B cell (primary cell): ENCODE results near the gene SLITRK5. TPM values are rescaled to one million over a fixed set of nuclear protein-coding genes. Genes with fewer than 3 reads are reported as not detected.

Experiments
- ATAC-seq: fragments of 200-7000 bp; cut with Tn5 transposase; one replicate; pipeline ENCODE4 v1.10.0; 2021; ENCODE audit warnings: low read depth, mild to moderate bottlenecking, moderate number of reproducible peaks, moderate library complexity
- CTCF ChIA-PET: fragments of 350-600 bp; sonication (Branson Sonifier 250); formaldehyde crosslinking; loops from one replicate; lab custom pipeline; 2021; ENCODE audit warnings: antibody characterized with exemption, inconsistent platforms; lab: Charles Lee
- POLR2A ChIA-PET: fragments of 350-600 bp; sonication (Branson Sonifier 250); formaldehyde crosslinking; loops from one replicate; lab custom pipeline; 2021; ENCODE audit warnings: antibody characterized with exemption; lab: Charles Lee
- DNase-seq: peaks from one replicate; pipeline ENCODE4 v3.0.0; 2013
- H2AFZ ChIP-seq: 2 replicates; pipeline ENCODE4 v1.6.1; 2012; ENCODE audit warnings: mild to moderate bottlenecking, low read depth, low read length; ENCODE audit not compliant: insufficient read depth, poor library complexity, severe bottlenecking
- H3K27ac ChIP-seq, 2 donors: 1 replicate in 1 of 2; 2 replicates in 1 of 2; pipeline ENCODE4 v1.5.1; 2012 to 2013; ENCODE audit warnings: low read length in 2 of 2, mild to moderate bottlenecking in 2 of 2, moderate library complexity in 1 of 2
- H3K27me3 ChIP-seq, 4 experiments: fragments of 200-600 bp in 1 of 4; sonication (generic) in 1 of 4; replicated peaks in 1 of 4; 1 replicate in 2 of 4; 2 replicates in 2 of 4; pipeline versions ENCODE4 v1.6.1 to v1.7.0; 2013 to 2016; ENCODE audit warnings: low read length in 3 of 4, mild to moderate bottlenecking in 2 of 4, mixed read lengths in 1 of 4, moderate library complexity in 1 of 4; ENCODE audit not compliant: insufficient read depth in 4 of 4, control insufficient read depth in 3 of 4; ENCODE audit errors: control extremely low read depth in 1 of 4
- H3K36me3 ChIP-seq, 2 experiments: replicated peaks in 1 of 2; 1 replicate in 1 of 2; 2 replicates in 1 of 2; pipeline versions ENCODE4 v1.6.1 to v1.7.1; 2013; ENCODE audit warnings: low read length in 1 of 2; ENCODE audit not compliant: insufficient read depth in 2 of 2, control insufficient read depth in 1 of 2; ENCODE audit errors: control extremely low read depth in 1 of 2, extremely low read depth in 1 of 2
- H3K4me1 ChIP-seq, 2 donors: fragments of 200-600 bp in 1 of 2; sonication (generic) in 1 of 2; 1 replicate in 1 of 2; 2 replicates in 1 of 2; pipeline versions ENCODE4 v1.5.1 to v1.6.1; 2013 to 2017; ENCODE audit warnings: low read length in 2 of 2; ENCODE audit not compliant: control insufficient read depth in 2 of 2, insufficient read depth in 2 of 2
- H3K4me2 ChIP-seq: replicated peaks from 2 replicates; pipeline ENCODE3; 2012; ENCODE audit warnings: mild to moderate bottlenecking, low read depth, low read length; ENCODE audit not compliant: poor library complexity, severe bottlenecking
- H3K4me3 ChIP-seq, 5 experiments: fragments of 200-600 bp in 1 of 5; sonication (generic) in 1 of 5; 1 replicate in 3 of 5; 2 replicates in 2 of 5; pipeline versions ENCODE4 v1.5.1 to v1.7.0; 2011 to 2016; ENCODE audit warnings: low read length in 4 of 5, mild to moderate bottlenecking in 4 of 5, low read depth in 2 of 5, control low read depth in 1 of 5, moderate library complexity in 1 of 5; ENCODE audit not compliant: insufficient read depth in 1 of 5; ENCODE audit errors: control extremely low read depth in 1 of 5, extremely low read depth in 1 of 5
- H3K79me2 ChIP-seq: fragments of 200-600 bp; sonication (generic); one replicate; pipeline ENCODE4 v1.6.0; 2016; ENCODE audit warnings: low read length; ENCODE audit not compliant: control insufficient read depth, insufficient read depth
- H3K9ac ChIP-seq: fragments of 200-600 bp; sonication (generic); 2 replicates; pipeline ENCODE4 v1.6.1; 2017; ENCODE audit warnings: mild to moderate bottlenecking, low read length, moderate library complexity
- H3K9me3 ChIP-seq, 3 donors: one replicate each; pipeline versions ENCODE4 v1.6.1 to v1.7.1; 2013; ENCODE audit warnings: low read length in 2 of 3; ENCODE audit not compliant: control insufficient read depth in 2 of 3, insufficient read depth in 1 of 3; ENCODE audit errors: control extremely low read depth in 1 of 3
- H4K20me1 ChIP-seq: 2 replicates; pipeline ENCODE4 v1.6.0; 2012; ENCODE audit warnings: mild to moderate bottlenecking, low read length; ENCODE audit not compliant: insufficient read depth, control insufficient read depth, poor library complexity, severe bottlenecking
- H3K27ac Mint-ChIP-seq: one replicate; pipeline ENCODE4 v1.8.0; 2021; ENCODE audit warnings: mixed read lengths
- H3K27me3 Mint-ChIP-seq: one replicate; pipeline ENCODE4 v1.8.0; 2021; ENCODE audit warnings: mixed read lengths
- H3K4me1 Mint-ChIP-seq: one replicate; pipeline ENCODE4 v1.8.0; 2021; ENCODE audit warnings: mixed read lengths
- H3K4me3 Mint-ChIP-seq: one replicate; pipeline ENCODE4 v1.8.0; 2021; ENCODE audit warnings: mixed read lengths
- H3K9me3 Mint-ChIP-seq: one replicate; pipeline ENCODE4 v1.8.0; 2022; ENCODE audit warnings: mixed read lengths; ENCODE audit not compliant: insufficient read depth
- EZH2 ChIP-seq: IDR thresholded peaks from 2 replicates; pipeline ENCODE4 v1.6.1; 2012; ENCODE audit warnings: borderline replicate concordance, low read depth, mild to moderate bottlenecking, moderate library complexity, low read length; ENCODE audit not compliant: insufficient read depth, poor library complexity, severe bottlenecking
- WGBS: methylation state at CpG from one replicate; pipeline ENCODE4 v1.1.5; 2013; ENCODE audit warnings: missing lambda C conversion rate; ENCODE audit not compliant: insufficient coverage; 5-methylcytosine and 5-hydroxymethylcytosine counted together
- intact Hi-C: fragments of 100-400 bp; cut with micrococcal nuclease; formaldehyde crosslinking; loops from one replicate; pipeline ENCODE4 v1.10.0; 2022
- polyA plus RNA-seq: library from polyadenylated mRNA; depleted of rRNA; stranded (reverse); fragments of >200 nt; gene quantifications from 2 replicates; pipeline ENCODE4 v1.2.3, GENCODE V29; 2012
- total RNA-seq, 2 donors: library from RNA; stranded (reverse); fragments of 120-200 nt in 1 of 2; gene quantifications; 1 replicate in 1 of 2; 2 replicates in 1 of 2; pipeline versions ENCODE4 v1.2.3 to v1.2.4, GENCODE V29; 2013 to 2022
- TF ChIP-seq, protein P1 (sequence below): fragments of 200-600 bp; IDR thresholded peaks from one replicate; pipeline ENCODE4 v1.8.0; 2022; ENCODE audit warnings: antibody characterized with exemption, mild to moderate bottlenecking

SLITRK5 gene
- total and polyA plus RNA-seq, 2 donors (not counting 1 experiment from before 2014, with no cell fraction given), result 0.01 TPM; not detected in 1

DNA sequence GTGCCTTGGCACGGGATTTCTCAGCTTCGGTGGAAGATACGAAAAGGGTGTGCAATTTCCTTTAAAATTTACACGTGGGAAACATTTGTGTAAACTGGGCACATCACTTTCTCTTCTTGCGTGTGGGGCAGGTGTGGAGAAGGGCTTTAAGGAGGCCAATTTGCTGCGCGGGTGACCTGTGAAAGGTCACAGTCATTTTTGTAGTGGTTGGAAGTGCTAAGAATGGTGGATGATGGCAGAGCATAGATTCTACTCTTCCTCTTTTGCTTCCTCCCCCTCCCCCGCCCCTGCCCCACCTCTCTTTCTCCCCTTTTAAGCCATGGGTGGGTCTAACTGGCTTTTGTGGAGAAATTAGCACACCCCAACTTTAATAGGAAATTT lies 7.2 kb downstream of the SLITRK5 start:
- peaks cover 0 to 23% (median 3%) of the 10 kb centered on the region in 3 donors for H3K9me3 ChIP-seq
- ChIA-PET POLR2A (no interaction called here), CTCF (interaction anchor here (0.7 kb wide), 1 partner anchor 876 kb away, joined by 3 read pairs; no protein-coding TSS in a partner anchor)
- H3K4me3 Mint-ChIP-seq, result peak overlapping the region; percentile 76
- 10% methylated on average over 3 of the region's 8 CpGs for WGBS
- H3K4me2 ChIP-seq, result peak overlapping the region; percentile 87
- H3K36me3 ChIP-seq, result no peaks in the 10 kb centered on the region
- no peak for DNase-seq
- intact Hi-C loops, result no loop called here
- H3K27me3 ChIP-seq, result peaks cover 0 to 41% (median 30%) of the 10 kb centered on the region in 4 experiments
- no peaks in the 10 kb centered on the region for H4K20me1 ChIP-seq
- peak overlapping the region; percentile 65 for H2AFZ ChIP-seq
- H3K9ac ChIP-seq, result peak overlapping the region; percentile 59
- no peak for TF ChIP-seq EZH2
- TF ChIP-seq, protein P1, sequence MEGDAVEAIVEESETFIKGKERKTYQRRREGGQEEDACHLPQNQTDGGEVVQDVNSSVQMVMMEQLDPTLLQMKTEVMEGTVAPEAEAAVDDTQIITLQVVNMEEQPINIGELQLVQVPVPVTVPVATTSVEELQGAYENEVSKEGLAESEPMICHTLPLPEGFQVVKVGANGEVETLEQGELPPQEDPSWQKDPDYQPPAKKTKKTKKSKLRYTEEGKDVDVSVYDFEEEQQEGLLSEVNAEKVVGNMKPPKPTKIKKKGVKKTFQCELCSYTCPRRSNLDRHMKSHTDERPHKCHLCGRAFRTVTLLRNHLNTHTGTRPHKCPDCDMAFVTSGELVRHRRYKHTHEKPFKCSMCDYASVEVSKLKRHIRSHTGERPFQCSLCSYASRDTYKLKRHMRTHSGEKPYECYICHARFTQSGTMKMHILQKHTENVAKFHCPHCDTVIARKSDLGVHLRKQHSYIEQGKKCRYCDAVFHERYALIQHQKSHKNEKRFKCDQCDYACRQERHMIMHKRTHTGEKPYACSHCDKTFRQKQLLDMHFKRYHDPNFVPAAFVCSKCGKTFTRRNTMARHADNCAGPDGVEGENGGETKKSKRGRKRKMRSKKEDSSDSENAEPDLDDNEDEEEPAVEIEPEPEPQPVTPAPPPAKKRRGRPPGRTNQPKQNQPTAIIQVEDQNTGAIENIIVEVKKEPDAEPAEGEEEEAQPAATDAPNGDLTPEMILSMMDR, result no peak
- no peak overlapping the region for H3K27ac Mint-ChIP-seq
- H3K9me3 Mint-ChIP-seq, result no peaks in the 10 kb centered on the region
- no peak for ATAC-seq
- no peak overlapping the region for H3K27ac ChIP-seq
- H3K4me1 ChIP-seq, result peaks cover 23 to 40% of the 10 kb centered on the region in 2 donors
- no peaks in the 10 kb centered on the region for H3K79me2 ChIP-seq
- H3K27me3 Mint-ChIP-seq, result peaks cover 30% of the 10 kb centered on the region
- peaks cover 32% of the 10 kb centered on the region for H3K4me1 Mint-ChIP-seq
- H3K4me3 ChIP-seq, result peak overlapping the region; percentile 21 to 64 (median 52)

DNA sequence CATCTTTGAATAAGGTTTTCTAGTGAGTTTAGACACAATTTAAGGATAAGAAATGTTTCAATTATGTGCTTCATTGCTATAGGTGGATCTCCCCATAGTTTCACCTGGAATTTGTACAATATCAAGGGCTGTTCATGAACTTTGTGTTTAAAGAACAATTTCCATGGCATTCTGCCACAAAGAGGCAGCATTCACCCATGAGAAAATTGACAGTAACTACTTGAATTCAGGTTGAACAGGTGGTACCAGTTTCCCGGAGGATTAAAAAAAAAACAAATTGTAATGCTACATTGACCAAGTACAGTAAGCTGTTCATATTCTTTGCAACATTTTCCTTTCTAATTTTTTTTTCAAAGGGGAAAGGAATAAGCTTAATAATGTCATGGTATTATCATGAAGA lies 9.1 kb downstream of the SLITRK5 start:
- Histone ChIP-seq H3K4me3 (no peak overlapping the region), H3K4me2 (no peak overlapping the region), H3K9me3 (peaks cover 0 to 18% (median 3%) of the 10 kb centered on the region in 3 donors), H3K27me3 (peaks cover 0 to 24% (median 14%) of the 10 kb centered on the region in 4 experiments), H3K79me2 (no peaks in the 10 kb centered on the region), H3K27ac (no peak overlapping the region), H3K36me3 (no peaks in the 10 kb centered on the region), H3K4me1 (peaks cover 18 to 26% of the 10 kb centered on the region in 2 donors), H3K9ac (no peak overlapping the region), H2AFZ (no peak overlapping the region), H4K20me1 (no peaks in the 10 kb centered on the region)
- POLR2A ChIA-PET, result no interaction called here
- ATAC-seq, result no peak
- no peak overlapping the region for H3K27ac Mint-ChIP-seq
- no peak for DNase-seq
- CTCF ChIA-PET, result no interaction called here
- H3K4me1 Mint-ChIP-seq, result peaks cover 21% of the 10 kb centered on the region
- TF ChIP-seq, protein P1, result no peak
- no peak for TF ChIP-seq EZH2
- H3K4me3 Mint-ChIP-seq, result no peak overlapping the region
- no CpG with 5 or more reads among the region's 1 CpG for WGBS
- H3K9me3 Mint-ChIP-seq, result no peaks in the 10 kb centered on the region
- H3K27me3 Mint-ChIP-seq, result peaks cover 16% of the 10 kb centered on the region
- intact Hi-C loops, result no loop called here
